Measurements from ENCODE around the gene SYT14.

The SYT14 gene

DNA sequence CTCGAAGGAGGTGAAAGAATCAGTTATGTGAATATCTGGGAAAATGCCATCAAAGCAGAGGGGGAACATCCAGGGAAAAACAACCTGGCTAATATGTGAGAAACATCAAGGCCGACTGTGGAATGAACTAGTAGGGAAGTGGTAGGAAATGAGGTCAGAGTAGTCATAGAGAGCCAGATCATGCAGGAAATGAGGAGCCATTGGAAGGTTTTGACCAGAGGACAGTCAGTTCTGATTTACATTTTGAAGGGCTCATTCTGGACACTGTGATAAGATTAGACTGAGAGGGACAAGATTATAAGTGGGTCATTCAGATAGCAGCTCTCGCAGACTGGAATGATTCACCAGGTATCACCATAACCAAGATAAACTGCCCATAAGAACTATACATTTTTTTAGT, 63.7 kb downstream of the SYT14 start:
- Histone ChIP-seq H3K4me1 (ENCODE audit: insufficient read depth, low read length) (no peaks in the 10 kb centered on the region), H3K79me2 (ENCODE audit: insufficient read depth, low read length) (no peaks in the 10 kb centered on the region), H3K36me3 (ENCODE audit: insufficient read depth, low read length) (no peaks in the 10 kb centered on the region), H3K27me3 (ENCODE audit: insufficient read depth, low read length, poor library complexity) (peaks cover 6% of the 10 kb centered on the region), H2AFZ (ENCODE audit: low read depth, low read length) (no peak overlapping the region), H3K9ac (ENCODE audit: low read depth, low read length) (no peak overlapping the region), H3K4me2 (ENCODE audit: insufficient read depth, low read length) (no peak overlapping the region), H3K9me3 (ENCODE audit: insufficient read depth, low read length, severe bottlenecking) (no peaks in the 10 kb centered on the region), H3K4me3 (ENCODE audit: low read depth in 1 of 2, low read length in 2 of 2) (no peak overlapping the region), H4K20me1 (ENCODE audit: insufficient read depth, low read length) (no peaks in the 10 kb centered on the region), H3K27ac (ENCODE audit: low read length) (no peak overlapping the region)
- ATAC-seq (ENCODE audit: insufficient read depth, low read depth) (no peak), DNase-seq (no peak)
- TF ChIP-seq, protein P1, sequence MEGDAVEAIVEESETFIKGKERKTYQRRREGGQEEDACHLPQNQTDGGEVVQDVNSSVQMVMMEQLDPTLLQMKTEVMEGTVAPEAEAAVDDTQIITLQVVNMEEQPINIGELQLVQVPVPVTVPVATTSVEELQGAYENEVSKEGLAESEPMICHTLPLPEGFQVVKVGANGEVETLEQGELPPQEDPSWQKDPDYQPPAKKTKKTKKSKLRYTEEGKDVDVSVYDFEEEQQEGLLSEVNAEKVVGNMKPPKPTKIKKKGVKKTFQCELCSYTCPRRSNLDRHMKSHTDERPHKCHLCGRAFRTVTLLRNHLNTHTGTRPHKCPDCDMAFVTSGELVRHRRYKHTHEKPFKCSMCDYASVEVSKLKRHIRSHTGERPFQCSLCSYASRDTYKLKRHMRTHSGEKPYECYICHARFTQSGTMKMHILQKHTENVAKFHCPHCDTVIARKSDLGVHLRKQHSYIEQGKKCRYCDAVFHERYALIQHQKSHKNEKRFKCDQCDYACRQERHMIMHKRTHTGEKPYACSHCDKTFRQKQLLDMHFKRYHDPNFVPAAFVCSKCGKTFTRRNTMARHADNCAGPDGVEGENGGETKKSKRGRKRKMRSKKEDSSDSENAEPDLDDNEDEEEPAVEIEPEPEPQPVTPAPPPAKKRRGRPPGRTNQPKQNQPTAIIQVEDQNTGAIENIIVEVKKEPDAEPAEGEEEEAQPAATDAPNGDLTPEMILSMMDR (IDR thresholded peaks at IDR 0.05; ENCODE audit: borderline replicate concordance, extremely low read depth, low read length, poor library complexity, severe bottlenecking): no peak
- no peak for TF ChIP-seq EZH2 (IDR thresholded peaks at IDR 0.05; ENCODE audit: borderline replicate concordance, low read depth, low read length, severe bottlenecking)

DNA sequence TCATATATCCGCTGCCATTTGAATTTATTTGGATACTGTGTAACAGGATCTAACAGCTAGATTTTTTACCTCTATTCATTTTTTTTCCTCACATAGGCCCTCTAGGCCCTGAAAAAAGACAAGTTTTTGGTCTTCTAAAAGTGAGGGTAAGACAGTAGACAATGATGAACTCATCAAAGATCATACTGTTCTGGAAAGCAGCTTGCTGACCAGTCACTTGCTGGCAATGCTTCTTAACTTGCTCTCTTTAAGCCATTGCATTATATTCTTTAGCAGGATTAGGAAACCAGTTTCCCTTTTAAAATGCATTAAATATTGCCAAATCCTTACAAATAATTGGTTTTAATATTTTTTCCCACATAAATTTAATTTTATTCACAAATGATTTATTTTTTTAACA, 65.5 kb downstream of the SYT14 start:
- TF ChIP-seq, protein P1 (IDR thresholded peaks at IDR 0.05; ENCODE audit: borderline replicate concordance, extremely low read depth, low read length, poor library complexity, severe bottlenecking): no peak
- TF ChIP-seq EZH2 (IDR thresholded peaks at IDR 0.05; ENCODE audit: borderline replicate concordance, low read depth, low read length, severe bottlenecking): no peak
- no peak overlapping the region for H3K4me2 ChIP-seq (ENCODE audit: insufficient read depth, low read length)
- H3K4me1 ChIP-seq (ENCODE audit: insufficient read depth, low read length): no peaks in the 10 kb centered on the region
- H3K79me2 ChIP-seq (ENCODE audit: insufficient read depth, low read length): no peaks in the 10 kb centered on the region
- H3K9me3 ChIP-seq (ENCODE audit: insufficient read depth, low read length, severe bottlenecking): no peaks in the 10 kb centered on the region
- no peak overlapping the region for H3K4me3 ChIP-seq (ENCODE audit: low read depth in 1 of 2, low read length in 2 of 2)
- DNase-seq (no peak), ATAC-seq (ENCODE audit: insufficient read depth, low read depth) (no peak)
- no peaks in the 10 kb centered on the region for H3K36me3 ChIP-seq (ENCODE audit: insufficient read depth, low read length)
- H3K9ac ChIP-seq (ENCODE audit: low read depth, low read length): no peak overlapping the region
- H3K27ac ChIP-seq (ENCODE audit: low read length): no peak overlapping the region
- H2AFZ ChIP-seq (ENCODE audit: low read depth, low read length): no peak overlapping the region
- peaks cover 6% of the 10 kb centered on the region for H3K27me3 ChIP-seq (ENCODE audit: insufficient read depth, low read length, poor library complexity)
- no peaks in the 10 kb centered on the region for H4K20me1 ChIP-seq (ENCODE audit: insufficient read depth, low read length)

DNA sequence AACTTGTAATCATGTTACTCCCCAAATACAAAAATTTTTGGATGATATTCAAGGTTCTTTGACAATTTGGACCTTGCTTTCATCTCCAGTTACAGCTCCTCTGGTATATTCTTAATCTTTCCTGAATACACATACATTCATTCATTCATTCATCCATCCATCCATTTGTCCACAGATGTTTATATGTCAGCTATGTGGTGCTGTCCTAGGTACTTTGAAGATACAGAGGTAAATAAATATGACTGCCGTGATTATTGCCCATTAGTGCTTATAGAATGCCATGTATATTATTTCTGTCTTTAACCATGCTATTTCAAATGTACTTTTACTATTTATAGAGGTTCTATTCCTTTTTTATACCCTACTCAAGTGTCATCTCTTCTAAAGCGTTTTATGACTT, 72.1 kb downstream of the SYT14 start:
- Histone ChIP-seq H3K4me1 (ENCODE audit: insufficient read depth, low read length) (no peaks in the 10 kb centered on the region), H3K4me3 (ENCODE audit: low read depth in 1 of 2, low read length in 2 of 2) (no peak overlapping the region), H3K27me3 (ENCODE audit: insufficient read depth, low read length, poor library complexity) (no peaks in the 10 kb centered on the region), H2AFZ (ENCODE audit: low read depth, low read length) (no peak overlapping the region), H3K79me2 (ENCODE audit: insufficient read depth, low read length) (no peaks in the 10 kb centered on the region), H3K9me3 (ENCODE audit: insufficient read depth, low read length, severe bottlenecking) (no peaks in the 10 kb centered on the region), H3K9ac (ENCODE audit: low read depth, low read length) (no peak overlapping the region), H3K36me3 (ENCODE audit: insufficient read depth, low read length) (no peaks in the 10 kb centered on the region), H4K20me1 (ENCODE audit: insufficient read depth, low read length) (no peaks in the 10 kb centered on the region), H3K27ac (ENCODE audit: low read length) (no peak overlapping the region), H3K4me2 (ENCODE audit: insufficient read depth, low read length) (no peak overlapping the region)
- no peak for DNase-seq
- ATAC-seq (ENCODE audit: insufficient read depth, low read depth): no peak
- no peak for TF ChIP-seq EZH2 (IDR thresholded peaks at IDR 0.05; ENCODE audit: borderline replicate concordance, low read depth, low read length, severe bottlenecking)
- TF ChIP-seq, protein P1 (IDR thresholded peaks at IDR 0.05; ENCODE audit: borderline replicate concordance, extremely low read depth, low read length, poor library complexity, severe bottlenecking): no peak
